HG03439 (cell line): ENCODE data around the gene UBE2J1.

Experiments used
- ATAC-seq: cut with Tn5 transposase; IDR thresholded peaks from one replicate; pipeline ENCODE4 v1.9.1; 2021; ENCODE audit warnings: mild to moderate bottlenecking, moderate library complexity; ENCODE audit not compliant: unreplicated experiment

The UBE2J1 gene

DNA sequence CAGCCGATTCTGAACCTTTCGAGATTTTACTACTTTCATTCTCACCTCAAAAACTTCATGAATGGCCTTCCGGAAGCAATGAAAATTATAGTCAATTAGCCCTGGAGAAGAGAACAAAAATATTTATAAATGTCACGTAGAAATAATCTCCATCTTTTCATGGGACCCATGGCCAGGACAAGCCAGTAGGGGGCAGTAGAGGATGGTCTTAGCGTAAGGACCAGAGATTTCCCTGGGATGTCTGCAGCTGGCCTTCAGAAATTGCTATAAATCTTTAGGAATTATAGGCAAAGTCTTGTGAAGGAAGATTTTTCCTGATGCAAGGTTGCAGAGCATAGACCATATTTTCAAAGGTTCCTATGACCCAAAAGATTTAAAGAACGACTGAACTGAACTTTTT, 15.6 kb upstream of the UBE2J1 start:
- ATAC-seq: no peak

DNA sequence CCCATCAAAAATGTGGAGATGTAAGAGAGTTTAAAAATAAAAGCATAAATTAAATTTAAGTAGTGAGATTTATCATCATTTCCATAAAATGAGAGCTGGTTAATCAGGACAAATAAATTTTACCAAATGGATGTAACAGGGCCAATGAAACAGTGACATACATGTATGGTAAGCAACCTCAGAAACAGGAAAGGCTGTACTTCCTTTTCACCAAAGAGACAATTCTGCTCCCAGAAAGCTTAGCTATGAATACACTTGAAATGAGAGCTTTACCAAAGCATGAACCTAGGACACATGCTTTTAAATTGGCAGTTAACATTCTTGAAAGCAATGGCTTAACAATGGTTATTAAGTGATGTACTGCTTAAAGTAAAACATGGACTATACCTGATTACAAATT, 12.1 kb upstream of the UBE2J1 start:
- no peak for ATAC-seq

DNA sequence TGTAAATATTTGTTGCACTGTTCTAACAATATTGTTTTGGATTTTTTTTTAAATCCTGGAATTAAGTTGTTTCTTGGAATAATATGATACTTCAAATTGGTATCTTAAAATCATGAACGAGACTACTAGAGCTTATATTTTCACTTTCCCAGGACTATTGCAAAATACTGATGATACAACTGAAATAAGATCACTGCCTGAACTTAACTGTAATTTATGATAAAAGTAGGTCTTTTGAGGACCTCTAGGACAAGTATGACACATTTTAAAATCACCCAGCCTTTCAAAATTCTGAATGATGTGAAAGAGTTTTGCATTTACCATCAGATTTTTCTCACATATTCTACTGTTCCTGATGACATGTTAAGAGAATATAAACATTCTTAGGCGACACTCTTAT, 8.6 kb upstream of the UBE2J1 start:
- no peak for ATAC-seq

- peak; percentile 46 for ATAC-seq
Observed at GRCh38 chr6:89360415-89360999, 8.0 kb upstream of the UBE2J1 start.

GRCh38 chr6:89359561-89359960, 7.0 kb upstream of the UBE2J1 start:
- ATAC-seq: no peak

DNA sequence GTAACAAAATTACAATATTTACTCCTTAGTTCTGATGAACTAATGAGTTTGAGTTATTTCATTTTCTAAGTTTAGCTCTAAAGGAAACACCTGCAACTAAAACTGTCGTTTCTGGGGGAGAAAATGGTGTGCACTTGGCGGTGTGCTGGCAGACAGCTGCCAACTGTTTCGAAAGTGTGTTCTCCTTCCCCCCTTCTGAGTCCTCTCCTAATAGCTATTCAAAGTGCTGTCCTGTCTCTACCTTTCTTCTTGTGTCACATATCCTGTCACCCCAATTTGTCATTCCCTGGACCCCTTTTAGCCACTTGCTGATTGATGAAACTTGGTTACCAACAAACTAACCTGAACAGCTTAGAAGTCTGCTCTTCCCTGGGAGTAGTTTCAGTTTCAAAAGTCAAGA, 4.9 kb upstream of the UBE2J1 start:
- ATAC-seq: peak; percentile 55

- no peak for ATAC-seq
Observed at GRCh38 chr6:89356642-89357170, 4.2 kb upstream of the UBE2J1 start.

- ATAC-seq: no peak
Observed at GRCh38 chr6:89355511-89356194, 3.1 kb upstream of the UBE2J1 start.

DNA sequence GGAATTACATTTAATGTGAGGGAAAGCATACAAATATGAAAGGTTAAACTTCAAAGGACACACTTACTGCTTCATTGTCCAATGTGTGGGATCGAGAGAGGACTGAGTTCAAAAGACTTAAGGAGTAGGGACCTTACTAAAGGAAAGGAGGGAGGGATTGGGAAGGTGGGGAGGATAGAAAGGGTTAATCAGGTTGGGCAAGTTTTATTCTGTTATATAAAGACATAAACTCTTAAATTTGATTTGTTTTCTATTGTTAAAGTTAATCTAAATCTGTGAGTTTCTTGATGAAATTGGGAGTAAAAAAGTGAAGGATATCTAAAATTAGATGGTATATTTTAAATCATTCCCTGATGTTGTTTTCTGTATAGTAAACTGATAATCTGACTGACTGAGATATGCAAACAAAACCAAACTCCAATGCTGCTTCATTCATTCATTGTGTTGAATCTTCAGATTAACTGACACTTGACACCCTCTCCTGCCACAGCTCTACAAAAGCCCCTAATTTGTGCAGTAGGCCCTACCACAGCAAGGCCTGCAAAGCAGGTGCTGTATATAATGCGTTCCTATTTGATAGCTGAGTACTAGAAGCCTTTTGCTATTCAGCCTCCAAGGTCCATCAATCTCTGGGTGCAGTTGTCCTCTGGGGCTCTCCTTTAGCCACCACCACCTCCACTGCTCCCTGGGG, 1.3 kb upstream of the UBE2J1 start:
- no peak for ATAC-seq

DNA sequence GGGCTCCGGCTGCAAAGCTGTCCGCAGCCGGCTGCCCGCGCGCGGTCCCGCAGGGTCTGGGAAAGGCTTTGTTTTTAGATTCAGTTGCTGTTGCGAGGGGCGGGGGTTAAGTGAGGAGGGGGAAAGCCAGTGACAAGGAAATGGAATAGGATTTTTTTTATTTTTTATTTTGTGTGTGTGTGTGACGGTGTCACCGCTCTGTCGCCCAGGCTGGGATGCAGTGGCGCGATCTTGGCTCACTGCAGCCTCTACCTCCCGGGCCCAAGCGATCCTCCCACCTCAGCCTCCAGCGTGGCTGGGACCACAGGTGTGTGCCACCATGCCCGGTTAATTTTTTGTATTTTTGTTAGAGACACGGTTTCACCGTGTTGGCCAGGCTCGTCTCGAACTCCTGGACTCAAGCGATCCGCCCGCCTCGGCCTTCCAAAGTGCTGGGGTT, 615 bp upstream of the UBE2J1 start:
- ATAC-seq: no peak

- ATAC-seq: no peak
Observed at GRCh38 chr6:89351671-89352277, 748 bp downstream of the UBE2J1 start.

GRCh38 chr6:89350281-89350966, 2.1 kb downstream of the UBE2J1 start:
- ATAC-seq: no peak

DNA sequence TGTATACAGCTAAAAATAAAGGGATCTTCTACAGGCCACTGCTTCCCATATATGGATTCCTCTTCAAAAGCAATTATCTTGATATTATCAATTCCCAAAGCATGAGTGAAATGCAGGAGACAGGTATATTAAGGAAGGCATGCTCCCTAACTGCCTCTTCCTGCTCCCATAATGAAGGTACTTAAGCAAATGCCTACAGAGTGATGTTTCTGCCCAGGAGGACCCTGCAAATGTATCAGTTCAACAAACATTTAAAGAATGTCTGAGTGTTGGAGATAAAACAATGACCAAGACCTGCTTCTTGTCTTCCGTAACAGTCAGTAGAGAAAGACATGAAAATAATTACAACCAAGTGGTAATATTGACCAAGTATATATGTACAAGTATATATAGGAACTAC, 4.2 kb downstream of the UBE2J1 start:
- no peak for ATAC-seq

DNA sequence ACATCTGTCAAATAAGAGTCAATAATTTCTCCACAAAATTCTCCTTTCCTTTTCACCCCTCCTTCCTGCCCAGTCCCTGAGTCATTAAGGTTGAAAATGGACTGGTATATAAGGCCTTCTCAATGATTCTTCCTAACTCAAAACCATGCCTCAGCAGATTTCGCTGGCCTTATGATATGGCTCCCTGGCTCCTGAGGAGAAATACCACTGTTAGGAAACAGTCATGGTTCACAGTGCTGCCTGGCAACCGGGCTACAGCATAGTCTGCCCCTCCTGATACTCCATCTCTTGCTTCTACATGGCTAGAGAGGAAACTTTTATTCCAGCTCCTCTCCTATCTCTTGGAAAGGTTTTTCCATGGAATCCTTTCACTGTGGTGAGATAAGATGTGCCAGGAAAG, 4.7 kb downstream of the UBE2J1 start:
- no peak for ATAC-seq

- ATAC-seq: no peak
Observed at GRCh38 chr6:89346433-89346832, 6.1 kb downstream of the UBE2J1 start.

DNA sequence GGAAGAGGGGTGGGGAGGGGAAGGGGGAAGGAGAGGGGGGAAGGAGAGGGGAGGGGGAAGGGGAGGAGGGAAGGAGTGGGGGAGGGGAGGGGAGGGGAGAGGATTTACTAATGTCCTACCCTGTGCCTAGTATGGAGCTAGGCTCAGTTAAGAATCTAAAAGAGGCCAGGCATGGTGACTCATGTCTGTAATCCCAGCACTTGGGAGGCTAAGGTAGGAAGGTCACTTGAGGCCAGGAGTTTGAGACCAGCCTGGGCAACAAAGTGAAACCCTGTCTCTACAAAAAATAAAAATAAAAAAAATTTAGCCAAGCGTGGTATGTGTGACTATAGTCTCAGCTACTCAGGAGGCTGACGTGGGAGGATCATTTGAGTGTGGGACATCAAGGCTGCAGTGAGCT, 13.0 kb downstream of the UBE2J1 start:
- ATAC-seq: no peak

DNA sequence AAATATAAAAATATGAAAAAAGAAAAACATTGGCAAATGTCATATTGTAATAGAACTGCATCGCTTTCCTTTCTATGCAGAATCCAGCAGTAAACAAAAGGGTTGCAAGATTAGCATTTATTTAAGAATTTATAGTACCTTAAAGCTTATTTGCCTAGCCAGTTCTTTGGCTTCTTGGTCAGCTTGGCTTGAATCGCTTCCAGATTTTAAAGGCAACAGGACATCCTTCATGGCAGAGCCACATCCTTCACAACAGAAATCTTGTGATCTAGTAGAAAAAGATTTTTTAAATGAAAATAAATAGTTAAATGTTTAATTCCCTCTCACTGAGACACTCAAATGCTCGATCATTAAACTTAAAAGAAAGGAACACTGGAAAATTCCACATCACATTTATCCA, 17.4 kb downstream of the UBE2J1 start:
- ATAC-seq: no peak

DNA sequence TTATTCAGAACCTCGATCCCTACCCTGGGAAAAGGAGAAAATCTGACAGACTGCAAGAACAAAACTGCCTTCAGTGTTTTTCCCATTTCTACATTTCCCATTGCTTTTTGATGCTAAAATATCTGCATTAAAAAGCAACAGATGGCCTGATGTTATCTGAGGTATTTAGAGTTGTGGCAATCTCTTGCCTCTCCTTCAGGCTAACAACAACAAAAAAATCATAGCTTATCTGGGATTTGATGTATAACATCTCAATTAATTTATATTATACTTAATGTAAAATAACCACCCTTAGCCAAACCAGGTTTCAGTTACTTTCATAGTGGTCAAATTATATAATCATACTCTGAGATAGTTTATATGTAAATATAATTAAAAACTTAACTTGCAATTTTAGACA, 21.6 kb downstream of the UBE2J1 start:
- no peak for ATAC-seq

DNA sequence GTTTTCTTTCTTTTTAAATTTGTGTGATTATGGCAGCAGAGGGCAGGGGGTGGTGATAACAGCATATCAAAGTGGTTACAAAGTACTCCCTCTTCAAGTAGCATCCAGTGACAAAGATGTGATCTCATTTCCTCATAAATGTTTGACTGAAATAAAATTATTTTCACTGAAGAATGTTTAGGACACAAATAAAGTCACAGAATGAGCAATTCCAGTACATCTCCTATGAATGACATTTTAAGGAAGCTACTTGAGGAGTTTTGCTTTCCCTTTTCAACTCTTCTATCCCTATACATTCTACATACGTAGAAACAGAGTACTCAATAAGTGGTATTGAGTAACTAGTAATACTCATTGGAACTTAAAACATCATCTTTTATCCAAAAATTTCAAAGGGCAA, 23.5 kb downstream of the UBE2J1 start:
- ATAC-seq: no peak

- no peak for ATAC-seq
Observed at GRCh38 chr6:89324304-89324703, 28.2 kb downstream of the UBE2J1 start.

DNA sequence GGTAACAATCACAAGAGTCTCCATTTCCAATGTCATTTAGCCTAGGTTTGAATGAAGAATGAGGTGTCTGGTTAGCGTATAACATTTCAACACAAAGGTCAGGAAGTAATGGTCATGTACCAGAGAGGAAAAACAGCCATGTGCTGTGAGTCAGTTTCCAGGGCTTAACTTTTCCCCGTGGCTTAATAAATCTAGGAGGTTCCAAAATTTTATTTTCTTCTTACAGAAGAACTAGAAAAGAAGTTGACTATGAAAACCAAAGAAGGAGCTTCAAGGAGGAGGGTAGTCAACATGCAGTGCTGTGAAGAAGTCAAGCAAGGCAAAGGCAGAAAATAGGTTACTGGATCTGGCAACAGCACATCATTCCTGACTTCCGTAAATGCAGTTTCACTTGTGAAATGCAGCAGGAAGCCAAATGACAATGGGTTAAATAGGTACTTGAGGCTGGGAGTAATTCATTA, 29.0 kb downstream of the UBE2J1 start:
- no peak for ATAC-seq
